Spinal cord (tissue), 10 donors: ENCODE data around the gene CPNE6. TPM values are rescaled to one million over a fixed set of nuclear protein-coding genes. Genes with fewer than 3 reads are reported as not detected.
"Not testable (repeated sequence)": the region's sequence is repeated elsewhere in the genome, so short reads cannot be mapped to it uniquely, and the experiment has no call there.

Source experiments
- DNase-seq, 6 donors: peaks; one replicate each; pipeline versions ENCODE4 v3.0.0 to v3.0.0-alpha.2; 2013 to 2015; ENCODE audit warnings: low spot score in 6 of 6, low read depth in 4 of 6
- H3K27ac ChIP-seq: one replicate; pipeline ENCODE4 v1.5.1; 2013; ENCODE audit warnings: low read depth, low read length, control low read depth
- H3K27me3 ChIP-seq: one replicate; pipeline ENCODE4 v1.6.1; 2013; ENCODE audit warnings: low read length; ENCODE audit not compliant: control insufficient read depth, insufficient read depth
- H3K36me3 ChIP-seq: one replicate; pipeline ENCODE4 v1.6.1; 2013; ENCODE audit warnings: low read length; ENCODE audit not compliant: control insufficient read depth, insufficient read depth
- H3K4me1 ChIP-seq: one replicate; pipeline ENCODE4 v1.6.1; 2013; ENCODE audit warnings: low read length; ENCODE audit not compliant: control insufficient read depth, insufficient read depth
- H3K4me3 ChIP-seq: one replicate; pipeline ENCODE4 v1.5.1; 2013; ENCODE audit warnings: low read depth, low read length, control low read depth
- H3K9me3 ChIP-seq: one replicate; pipeline ENCODE4 v1.6.1; 2013; ENCODE audit warnings: low read length; ENCODE audit not compliant: control insufficient read depth, insufficient read depth
- WGBS: methylation state at CpG from one replicate; pipeline ENCODE4 v1.1.5; 2013; ENCODE audit warnings: missing lambda C conversion rate; ENCODE audit not compliant: insufficient coverage; 5-methylcytosine and 5-hydroxymethylcytosine counted together
- polyA plus RNA-seq, 2 donors: library from polyadenylated mRNA; unstranded; fragments of 120-200 nt; gene quantifications; one replicate each; pipeline ENCODE4 v1.2.1, GENCODE V29; 2013; ENCODE audit not compliant: insufficient read length in 2 of 2
- total RNA-seq, 2 donors: library from RNA; depleted of rRNA in 1 of 2; stranded (reverse); fragments of 120-200 nt in 1 of 2; fragments of >200 nt in 1 of 2; gene quantifications; one replicate each; pipeline versions ENCODE4 v1.2.3 to v1.2.4, GENCODE V29; 2013 to 2014
- donor health status: healthy.

Gene CPNE6
- total and polyA plus RNA-seq, 4 donors, result 1.7 to 55.7 (median 14.6) TPM

- 95% methylated on average over 3 of the region's 4 CpGs for WGBS
- Histone ChIP-seq H3K9me3 (no peaks in the 10 kb centered on the region), H3K4me3 (no peak overlapping the region), H3K27me3 (no peaks in the 10 kb centered on the region), H3K27ac (no peak overlapping the region), H3K36me3 (peaks cover 13% of the 10 kb centered on the region), H3K4me1 (peaks cover 9% of the 10 kb centered on the region)
- no peak for DNase-seq
Observed at GRCh38 chr14:24100197-24100981, 29.0 kb downstream of the CPNE6 start.

DNA sequence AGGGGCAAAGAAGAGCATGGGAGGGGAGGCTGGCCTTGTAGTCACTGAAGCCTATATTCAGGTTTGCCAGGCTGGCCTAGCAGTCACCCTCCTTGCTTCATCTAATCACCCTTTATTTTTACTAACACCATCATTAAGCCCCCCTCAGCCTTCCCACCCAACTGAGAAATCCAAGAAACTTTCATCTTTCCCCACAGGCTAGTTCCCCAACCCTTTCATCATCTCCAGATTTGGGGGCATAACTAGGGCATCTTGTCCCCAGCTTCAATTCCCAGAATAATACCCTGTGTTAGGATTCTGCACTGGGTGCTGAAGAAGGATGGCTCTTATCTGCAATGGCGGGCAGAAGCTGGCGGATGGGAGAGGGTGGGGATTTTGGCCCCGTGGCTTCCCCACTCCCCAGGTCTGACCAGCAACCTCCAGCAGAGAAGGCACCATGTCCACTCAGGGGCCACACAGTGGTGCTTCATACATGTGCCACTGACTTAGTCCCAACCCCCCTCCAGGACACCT, 29.7 kb downstream of the CPNE6 start:
- Histone ChIP-seq H3K9me3 (no peaks in the 10 kb centered on the region), H3K27me3 (no peaks in the 10 kb centered on the region), H3K36me3 (peaks cover 13% of the 10 kb centered on the region), H3K4me3 (no peak overlapping the region), H3K4me1 (peaks cover 4% of the 10 kb centered on the region), H3K27ac (no peak overlapping the region)
- DNase-seq, result no peak
- 90% methylated on average over 2 of the region's 3 CpGs for WGBS

- DNase-seq, result no peak
- Histone ChIP-seq H3K4me3 (no peak overlapping the region), H3K4me1 (peaks cover 4% of the 10 kb centered on the region), H3K27ac (no peak overlapping the region), H3K9me3 (no peaks in the 10 kb centered on the region), H3K36me3 (peaks cover 13% of the 10 kb centered on the region), H3K27me3 (no peaks in the 10 kb centered on the region)
- 88% methylated on average over 6 of the region's 7 CpGs for WGBS
Observed at GRCh38 chr14:24102357-24103048, 31.1 kb downstream of the CPNE6 start.

GRCh38 chr14:24103451-24103850, 32.1 kb downstream of the CPNE6 start:
- H3K4me3 ChIP-seq, result no peak overlapping the region
- peaks cover 4% of the 10 kb centered on the region for H3K4me1 ChIP-seq
- H3K27ac ChIP-seq, result no peak overlapping the region
- WGBS, result 96% methylated on average over 13 of the region's 13 CpGs
- no peaks in the 10 kb centered on the region for H3K9me3 ChIP-seq
- no peaks in the 10 kb centered on the region for H3K27me3 ChIP-seq
- H3K36me3 ChIP-seq, result peaks cover 9% of the 10 kb centered on the region
- DNase-seq, result no peak

- 93% methylated on average over 6 of the region's 8 CpGs for WGBS
- H3K27ac ChIP-seq, H3K27me3 ChIP-seq, H3K9me3 ChIP-seq, DNase-seq, H3K4me3 ChIP-seq, H3K36me3 ChIP-seq, H3K4me1 ChIP-seq: not testable (repeated sequence)
Observed at GRCh38 chr14:24105609-24106239, 34.4 kb downstream of the CPNE6 start.

- peaks cover 3% of the 10 kb centered on the region for H3K36me3 ChIP-seq
- no peaks in the 10 kb centered on the region for H3K9me3 ChIP-seq
- no peak overlapping the region for H3K27ac ChIP-seq
- no peaks in the 10 kb centered on the region for H3K4me1 ChIP-seq
- no peak overlapping the region for H3K4me3 ChIP-seq
- DNase-seq, result no peak
- no CpG with 5 or more reads among the region's 4 CpGs for WGBS
- no peaks in the 10 kb centered on the region for H3K27me3 ChIP-seq
Observed at GRCh38 chr14:24106672-24107271, 35.4 kb downstream of the CPNE6 start.

DNA sequence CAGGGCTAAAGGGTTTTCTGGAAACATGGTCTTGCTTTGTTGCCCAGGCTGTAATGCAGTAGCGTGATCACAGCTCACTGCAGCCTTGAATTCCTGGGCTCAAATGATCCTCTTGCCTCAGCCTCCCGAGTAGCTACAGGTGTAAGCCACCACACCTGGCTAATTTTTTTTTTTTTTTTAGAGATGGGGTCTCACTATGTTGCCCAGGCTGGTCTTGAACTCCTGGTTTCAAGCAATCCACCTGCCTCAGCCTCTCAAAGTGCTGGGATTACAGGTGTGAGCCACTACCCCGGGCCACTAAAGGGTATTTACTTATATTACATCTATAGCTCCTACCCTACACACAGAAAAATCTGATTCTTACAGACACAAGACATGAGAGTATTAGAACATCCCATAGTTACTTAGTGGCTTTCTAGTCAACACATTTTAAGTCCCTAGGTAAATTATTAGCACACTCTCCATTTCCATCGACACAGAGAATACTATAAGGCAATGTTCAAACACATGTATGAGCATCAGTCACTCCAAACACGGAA, 37.0 kb downstream of the CPNE6 start:
- H3K27ac ChIP-seq, result no peak overlapping the region

DNA sequence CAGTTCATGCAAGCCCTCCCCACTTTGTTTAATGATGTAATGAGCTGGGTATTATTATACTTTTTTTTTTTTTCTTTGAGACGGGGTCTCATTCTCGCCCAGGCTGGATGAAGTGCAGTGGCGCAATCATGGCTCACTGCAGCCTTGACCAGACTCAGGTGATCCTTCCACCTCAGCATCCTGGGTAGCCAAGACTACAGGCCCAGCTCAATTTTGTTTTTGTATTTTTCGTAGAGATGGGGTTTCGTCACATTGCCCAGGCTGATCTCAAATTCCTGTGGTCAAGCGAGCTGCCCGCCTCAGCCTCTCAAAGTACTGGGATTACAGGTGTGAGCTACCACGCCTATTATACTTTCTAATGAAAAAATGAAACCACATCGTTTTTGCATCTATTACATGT, 38.7 kb downstream of the CPNE6 start:
- DNase-seq, result no peak
- Histone ChIP-seq H3K27ac (no peak overlapping the region), H3K27me3 (no peaks in the 10 kb centered on the region), H3K36me3 (no peaks in the 10 kb centered on the region), H3K4me1 (peaks cover 4% of the 10 kb centered on the region), H3K9me3 (no peaks in the 10 kb centered on the region), H3K4me3 (no peak overlapping the region)
- 100% methylated on average over 1 of the region's 9 CpGs for WGBS

More for the DNA sequence above, 37.0 kb downstream of the CPNE6 start:
- Histone ChIP-seq H3K27me3 (no peaks in the 10 kb centered on the region), H3K9me3 (no peaks in the 10 kb centered on the region), H3K4me3 (no peak overlapping the region), H3K36me3 (peaks cover 3% of the 10 kb centered on the region), H3K4me1 (no peaks in the 10 kb centered on the region)
- no peak for DNase-seq
- 100% methylated on average over 2 of the region's 5 CpGs for WGBS

DNA sequence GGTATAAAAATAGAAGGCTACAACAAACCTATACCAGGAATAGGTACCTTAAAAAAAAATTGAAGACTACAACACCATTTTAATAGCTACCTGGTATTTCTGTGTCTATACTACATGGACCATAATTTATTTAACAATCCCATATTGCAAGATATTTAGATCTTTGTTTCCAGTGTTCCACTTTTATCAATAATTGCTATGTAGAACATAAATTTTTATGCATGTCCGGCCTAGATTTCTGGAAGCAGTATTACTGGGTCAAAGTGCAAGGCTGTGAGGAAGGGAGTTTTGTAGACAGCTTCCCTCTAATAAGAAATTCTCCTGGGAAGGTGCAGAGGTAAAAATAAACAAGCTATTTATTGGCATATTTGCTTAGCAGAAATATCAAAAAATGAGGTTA, 39.2 kb downstream of the CPNE6 start:
- no peaks in the 10 kb centered on the region for H3K9me3 ChIP-seq
- no CpG with 5 or more reads among the region's 1 CpG for WGBS

More for the DNA sequence above, 39.2 kb downstream of the CPNE6 start:
- Histone ChIP-seq H3K4me1 (peaks cover 7% of the 10 kb centered on the region), H3K27ac (no peak overlapping the region), H3K36me3 (no peaks in the 10 kb centered on the region), H3K4me3 (no peak overlapping the region), H3K27me3 (no peaks in the 10 kb centered on the region)
- no peak for DNase-seq
